Measurements from ENCODE around the gene SPACA1. TPM values are rescaled to one million over a fixed set of nuclear protein-coding genes. Genes with fewer than 3 reads are reported as not detected.

The SPACA1 gene
- total RNA-seq, 2 donors from 2014 or later = not detected

DNA sequence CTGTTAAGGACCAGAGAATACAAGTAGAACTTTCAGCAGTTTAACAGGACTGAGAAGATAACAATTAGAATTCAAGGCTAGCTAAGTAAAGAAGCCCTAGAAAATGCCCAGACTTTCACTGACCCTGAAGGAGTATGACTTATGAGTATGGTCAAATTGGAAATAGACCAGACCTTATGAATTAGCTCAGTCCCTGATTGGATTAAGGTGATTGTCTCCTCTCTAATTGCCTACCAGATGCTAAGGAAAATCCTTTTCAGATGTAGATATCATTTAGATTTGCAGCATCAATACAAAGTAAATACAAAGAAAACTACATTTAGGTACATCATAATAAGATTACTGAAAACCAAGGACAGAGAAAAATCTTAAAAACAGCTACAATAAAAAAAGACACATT is 59.6 kb downstream of the SPACA1 start:
- no peak overlapping the region for H3K27ac ChIP-seq (ENCODE audit: low read depth, low read length)
- H3K27me3 ChIP-seq (ENCODE audit: control insufficient read depth, insufficient read depth, low read length, poor library complexity, severe bottlenecking) = no peaks in the 10 kb centered on the region
- H3K4me1 Mint-ChIP-seq = peaks cover 4% of the 10 kb centered on the region
- no peak overlapping the region for H3K4me3 ChIP-seq (ENCODE audit: low read length)
- no peak overlapping the region for H3K9ac ChIP-seq (ENCODE audit: extremely low read depth, low read length, poor library complexity, severe bottlenecking)
- H3K9me3 Mint-ChIP-seq = no peaks in the 10 kb centered on the region
- no peaks in the 10 kb centered on the region for H3K36me3 Mint-ChIP-seq (ENCODE audit: low read depth)
- no peaks in the 10 kb centered on the region for H3K4me1 ChIP-seq (ENCODE audit: control insufficient read depth, insufficient read depth, low read length)
- no peaks in the 10 kb centered on the region for H3K27me3 Mint-ChIP-seq (ENCODE audit: insufficient read depth)
- TF ChIP-seq, protein P1, sequence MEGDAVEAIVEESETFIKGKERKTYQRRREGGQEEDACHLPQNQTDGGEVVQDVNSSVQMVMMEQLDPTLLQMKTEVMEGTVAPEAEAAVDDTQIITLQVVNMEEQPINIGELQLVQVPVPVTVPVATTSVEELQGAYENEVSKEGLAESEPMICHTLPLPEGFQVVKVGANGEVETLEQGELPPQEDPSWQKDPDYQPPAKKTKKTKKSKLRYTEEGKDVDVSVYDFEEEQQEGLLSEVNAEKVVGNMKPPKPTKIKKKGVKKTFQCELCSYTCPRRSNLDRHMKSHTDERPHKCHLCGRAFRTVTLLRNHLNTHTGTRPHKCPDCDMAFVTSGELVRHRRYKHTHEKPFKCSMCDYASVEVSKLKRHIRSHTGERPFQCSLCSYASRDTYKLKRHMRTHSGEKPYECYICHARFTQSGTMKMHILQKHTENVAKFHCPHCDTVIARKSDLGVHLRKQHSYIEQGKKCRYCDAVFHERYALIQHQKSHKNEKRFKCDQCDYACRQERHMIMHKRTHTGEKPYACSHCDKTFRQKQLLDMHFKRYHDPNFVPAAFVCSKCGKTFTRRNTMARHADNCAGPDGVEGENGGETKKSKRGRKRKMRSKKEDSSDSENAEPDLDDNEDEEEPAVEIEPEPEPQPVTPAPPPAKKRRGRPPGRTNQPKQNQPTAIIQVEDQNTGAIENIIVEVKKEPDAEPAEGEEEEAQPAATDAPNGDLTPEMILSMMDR (conservative IDR thresholded peaks at IDR 0.05) = no peak
- H3K27ac Mint-ChIP-seq = no peak overlapping the region
- no peak overlapping the region for H3K4me3 Mint-ChIP-seq
- no peak for DNase-seq
- no peaks in the 10 kb centered on the region for H3K36me3 ChIP-seq (ENCODE audit: control insufficient read depth, insufficient read depth, low read length)
- no peaks in the 10 kb centered on the region for H3K9me3 ChIP-seq (ENCODE audit: control insufficient read depth, low read length)

DNA sequence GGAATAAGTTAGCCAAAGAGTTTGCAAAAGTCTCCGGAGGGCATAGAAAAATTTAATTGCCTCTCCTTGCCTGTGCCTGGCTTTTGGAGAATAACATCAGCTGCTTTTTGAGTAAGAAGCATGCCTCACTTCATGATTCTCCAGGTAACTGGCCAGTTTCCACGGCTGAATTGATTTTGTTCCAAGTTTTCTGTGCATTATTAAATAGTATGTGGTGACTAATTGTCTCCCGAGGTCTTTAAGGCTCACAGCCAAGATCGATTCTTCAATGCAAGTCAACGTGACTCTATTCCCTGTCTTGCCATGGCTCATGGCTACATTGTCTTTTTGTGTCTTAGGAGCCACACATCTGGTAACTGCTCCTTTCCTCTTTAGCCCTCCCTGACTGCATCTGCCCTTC is 64.3 kb downstream of the SPACA1 start:
- Histone ChIP-seq H3K27me3 (ENCODE audit: control insufficient read depth, insufficient read depth, low read length, poor library complexity, severe bottlenecking) (no peaks in the 10 kb centered on the region), H3K36me3 (ENCODE audit: control insufficient read depth, insufficient read depth, low read length) (no peaks in the 10 kb centered on the region), H3K4me1 (ENCODE audit: control insufficient read depth, insufficient read depth, low read length) (no peaks in the 10 kb centered on the region), H3K9me3 (ENCODE audit: control insufficient read depth, low read length) (no peaks in the 10 kb centered on the region), H3K27ac (ENCODE audit: low read depth, low read length) (no peak overlapping the region), H3K4me3 (ENCODE audit: low read length) (no peak overlapping the region), H3K9ac (ENCODE audit: extremely low read depth, low read length, poor library complexity, severe bottlenecking) (no peak overlapping the region)
- Mint-ChIP-seq H3K27ac (no peak overlapping the region), H3K27me3 (ENCODE audit: insufficient read depth) (no peaks in the 10 kb centered on the region), H3K9me3 (peaks cover 1% of the 10 kb centered on the region), H3K36me3 (ENCODE audit: low read depth) (no peaks in the 10 kb centered on the region), H3K4me3 (no peak overlapping the region), H3K4me1 (peaks cover 14% of the 10 kb centered on the region)
- DNase-seq = no peak
- WGBS, 2 experiments (ENCODE audit: insufficient coverage in 1 of 2, insufficient read length in 1 of 2) = 90 to 100% methylated on average over 4 to 5 of the region's 5 CpGs
- TF ChIP-seq, protein P1 (conservative IDR thresholded peaks at IDR 0.05) = no peak

DNA sequence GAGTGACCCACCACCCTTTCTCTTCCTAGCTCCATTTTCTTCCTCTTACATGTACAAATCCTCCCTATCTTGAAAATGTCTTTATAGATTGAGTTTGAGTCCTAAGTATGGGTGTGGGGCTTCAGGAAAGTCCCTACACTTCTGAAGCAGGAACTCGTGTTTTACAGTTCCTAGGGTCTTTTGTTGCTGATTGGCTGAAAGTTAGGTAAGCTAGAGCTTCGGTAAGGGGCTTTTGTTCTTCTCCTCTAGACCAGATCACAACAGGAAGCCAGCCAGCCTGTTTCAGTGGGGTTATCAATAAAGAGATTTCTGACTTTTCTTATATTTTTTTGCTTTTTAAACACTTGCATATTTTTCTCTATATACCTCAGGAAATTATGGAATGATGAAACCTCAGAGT is 67.2 kb downstream of the SPACA1 start:
- 46% methylated on average over 2 of the region's 2 CpGs; no CpG with 5 or more reads in 1 of the 2 experiments for WGBS, 2 experiments (ENCODE audit: insufficient coverage in 1 of 2, insufficient read length in 1 of 2)
- TF ChIP-seq, protein P1 (conservative IDR thresholded peaks at IDR 0.05) = no peak
- H3K4me1 Mint-ChIP-seq = peaks cover 16% of the 10 kb centered on the region
- H3K36me3 Mint-ChIP-seq (ENCODE audit: low read depth) = no peaks in the 10 kb centered on the region
- no peak overlapping the region for H3K9ac ChIP-seq (ENCODE audit: extremely low read depth, low read length, poor library complexity, severe bottlenecking)
- H3K9me3 Mint-ChIP-seq = peaks cover 1% of the 10 kb centered on the region
- no peak overlapping the region for H3K4me3 Mint-ChIP-seq
- H3K4me3 ChIP-seq (ENCODE audit: low read length) = no peak overlapping the region
- H3K9me3 ChIP-seq (ENCODE audit: control insufficient read depth, low read length) = no peaks in the 10 kb centered on the region
- H3K27ac ChIP-seq (ENCODE audit: low read depth, low read length) = no peak overlapping the region
- H3K36me3 ChIP-seq (ENCODE audit: control insufficient read depth, insufficient read depth, low read length) = no peaks in the 10 kb centered on the region
- H3K27me3 Mint-ChIP-seq (ENCODE audit: insufficient read depth) = no peaks in the 10 kb centered on the region
- H3K27me3 ChIP-seq (ENCODE audit: control insufficient read depth, insufficient read depth, low read length, poor library complexity, severe bottlenecking) = no peaks in the 10 kb centered on the region
- no peak overlapping the region for H3K27ac Mint-ChIP-seq
- no peak for DNase-seq
- H3K4me1 ChIP-seq (ENCODE audit: control insufficient read depth, insufficient read depth, low read length) = peaks cover 3% of the 10 kb centered on the region

Measured in endodermal cell (in vitro differentiated cells).